Measurements from ENCODE around the gene TTLL9. TPM values are rescaled to one million over a fixed set of nuclear protein-coding genes. Genes with fewer than 3 reads are reported as not detected.

Gene TTLL9
- total and polyA plus RNA-seq, 2 of the 13 experiments (the other 11 are each of a cell fraction or from before 2014, with no cell fraction given): not detected

DNA sequence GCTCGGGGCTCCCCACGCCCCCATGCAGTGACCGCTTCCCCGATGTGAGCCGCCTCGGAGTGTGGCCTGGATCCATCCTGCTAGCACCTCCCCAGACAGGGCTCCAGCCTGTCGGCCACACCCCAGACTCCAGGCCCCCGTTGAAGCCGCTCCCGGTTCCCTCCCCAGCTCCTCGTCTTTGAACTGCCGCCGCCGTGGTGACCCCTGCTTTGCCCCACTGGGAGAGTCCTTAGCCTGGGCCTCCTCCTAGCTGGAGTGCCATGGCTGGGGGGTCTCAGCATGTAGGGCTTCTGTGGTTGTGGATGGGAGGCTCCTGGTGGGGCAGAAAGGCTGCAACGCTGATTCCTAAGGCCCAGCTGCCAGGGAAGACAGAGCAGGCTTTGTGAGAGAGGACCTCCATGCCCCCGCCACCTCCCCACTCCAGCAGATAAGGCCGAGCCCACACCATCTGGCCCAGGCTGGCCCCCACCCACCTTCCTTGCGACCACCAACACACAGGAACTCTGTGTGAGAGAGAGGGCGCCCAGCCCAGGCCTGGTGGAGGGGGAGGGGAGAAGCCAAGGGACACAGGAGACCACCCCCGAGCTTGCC lies 36.4 kb upstream of the TTLL9 start (continued):
- TF ChIP-seq, protein P1, sequence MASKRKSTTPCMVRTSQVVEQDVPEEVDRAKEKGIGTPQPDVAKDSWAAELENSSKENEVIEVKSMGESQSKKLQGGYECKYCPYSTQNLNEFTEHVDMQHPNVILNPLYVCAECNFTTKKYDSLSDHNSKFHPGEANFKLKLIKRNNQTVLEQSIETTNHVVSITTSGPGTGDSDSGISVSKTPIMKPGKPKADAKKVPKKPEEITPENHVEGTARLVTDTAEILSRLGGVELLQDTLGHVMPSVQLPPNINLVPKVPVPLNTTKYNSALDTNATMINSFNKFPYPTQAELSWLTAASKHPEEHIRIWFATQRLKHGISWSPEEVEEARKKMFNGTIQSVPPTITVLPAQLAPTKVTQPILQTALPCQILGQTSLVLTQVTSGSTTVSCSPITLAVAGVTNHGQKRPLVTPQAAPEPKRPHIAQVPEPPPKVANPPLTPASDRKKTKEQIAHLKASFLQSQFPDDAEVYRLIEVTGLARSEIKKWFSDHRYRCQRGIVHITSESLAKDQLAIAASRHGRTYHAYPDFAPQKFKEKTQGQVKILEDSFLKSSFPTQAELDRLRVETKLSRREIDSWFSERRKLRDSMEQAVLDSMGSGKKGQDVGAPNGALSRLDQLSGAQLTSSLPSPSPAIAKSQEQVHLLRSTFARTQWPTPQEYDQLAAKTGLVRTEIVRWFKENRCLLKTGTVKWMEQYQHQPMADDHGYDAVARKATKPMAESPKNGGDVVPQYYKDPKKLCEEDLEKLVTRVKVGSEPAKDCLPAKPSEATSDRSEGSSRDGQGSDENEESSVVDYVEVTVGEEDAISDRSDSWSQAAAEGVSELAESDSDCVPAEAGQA (IDR thresholded peaks at IDR 0.05; ENCODE audit: low read depth): no peak
- TF ChIP-seq, protein P1 (CRISPR knock-in tag; IDR thresholded peaks at IDR 0.05; ENCODE audit: borderline replicate concordance): no peak
- TF ChIP-seq, protein P2, sequence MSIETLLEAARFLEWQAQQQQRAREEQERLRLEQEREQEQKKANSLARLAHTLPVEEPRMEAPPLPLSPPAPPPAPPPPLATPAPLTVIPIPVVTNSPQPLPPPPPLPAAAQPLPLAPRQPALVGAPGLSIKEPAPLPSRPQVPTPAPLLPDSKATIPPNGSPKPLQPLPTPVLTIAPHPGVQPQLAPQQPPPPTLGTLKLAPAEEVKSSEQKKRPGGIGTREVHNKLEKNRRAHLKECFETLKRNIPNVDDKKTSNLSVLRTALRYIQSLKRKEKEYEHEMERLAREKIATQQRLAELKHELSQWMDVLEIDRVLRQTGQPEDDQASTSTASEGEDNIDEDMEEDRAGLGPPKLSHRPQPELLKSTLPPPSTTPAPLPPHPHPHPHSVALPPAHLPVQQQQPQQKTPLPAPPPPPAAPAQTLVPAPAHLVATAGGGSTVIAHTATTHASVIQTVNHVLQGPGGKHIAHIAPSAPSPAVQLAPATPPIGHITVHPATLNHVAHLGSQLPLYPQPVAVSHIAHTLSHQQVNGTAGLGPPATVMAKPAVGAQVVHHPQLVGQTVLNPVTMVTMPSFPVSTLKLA (IDR thresholded peaks at IDR 0.05): no peak

DNA sequence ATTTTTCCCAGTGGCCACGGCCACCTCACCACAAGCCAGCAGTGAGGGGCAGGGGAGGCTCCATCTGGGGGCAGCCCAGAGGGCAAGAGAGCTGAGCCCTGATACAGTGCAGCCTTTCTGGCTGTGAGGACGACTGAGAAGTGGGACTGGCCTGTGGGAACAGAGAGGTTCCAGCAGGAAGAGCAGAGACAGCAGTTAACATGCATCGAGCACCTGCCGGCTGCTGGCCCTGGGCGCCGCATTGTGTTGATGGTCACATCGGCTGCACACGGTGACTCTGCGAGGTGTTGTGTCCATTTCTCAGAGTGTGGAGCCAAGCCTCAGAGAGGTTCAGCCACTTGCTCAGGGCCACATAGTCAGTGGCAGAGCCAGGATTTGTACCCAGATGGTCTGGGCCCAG lies 34.9 kb upstream of the TTLL9 start:
- CTCF ChIA-PET (ENCODE audit: low intra/inter-chr PET ratio, low total read pairs): no interaction called here
- Histone ChIP-seq H3K4me3 (replicated peaks in 1 of 3; ENCODE audit: insufficient read depth in 1 of 3, low read depth in 2 of 3, low read length in 3 of 3) (peak overlapping the region in 1 of 3 experiments; percentile 55; a peak in 1 of 6 replicates), H3K27me3 (ENCODE audit: control insufficient read depth in 1 of 2, insufficient read depth in 2 of 2, low read length in 2 of 2) (peaks cover 7 to 9% of the 10 kb centered on the region in 2 experiments; a peak in 3 of 5 replicates), H2AFZ (ENCODE audit: low read length) (no peak overlapping the region), H3K27ac (ENCODE audit: extremely low read length, insufficient read depth, low read length) (no peak overlapping the region), H3K9ac (ENCODE audit: insufficient read depth, low read depth, low read length) (no peak overlapping the region), H3K9me3 (ENCODE audit: low read length) (no peaks in the 10 kb centered on the region), H4K20me1 (ENCODE audit: insufficient read depth, low read length) (no peaks in the 10 kb centered on the region), H3K4me1 (ENCODE audit: insufficient read depth, low read length) (peaks cover 31% of the 10 kb centered on the region), H3K79me2 (ENCODE audit: insufficient read depth, low read length) (no peaks in the 10 kb centered on the region), H3K36me3 (replicated peaks in 1 of 2; ENCODE audit: control insufficient read depth in 1 of 2, insufficient read depth in 2 of 2, low read length in 2 of 2) (no peaks in the 10 kb centered on the region), H3K4me2 (ENCODE audit: low read depth, low read length) (peak overlapping the region; percentile 61)
- ATAC-seq: peak; percentile 12
- DNase-seq (ENCODE audit: low spot score): no peak
- WGBS (ENCODE audit: low lambda C conversion rate): 13% methylated on average over 9 of the region's 9 CpGs
- no peak for FAIRE-seq
- POLR2A ChIA-PET: interaction anchor here (1.1 to 1.2 kb wide), 2 partner anchors 11 to 26 kb away, joined by 3 to 4 read pairs; no protein-coding TSS in a partner anchor
- intact Hi-C loops (cut with micrococcal nuclease; ENCODE audit: unreplicated experiment): no loop called here
- in situ Hi-C loops (cut with HindIII; ENCODE audit: extremely low pct_ligation_motif_present, low pct_unique_long_range_greater_than_20kb): no loop called here
- no TSS peak for BruUV-seq (replicated peaks)
- TF ChIP-seq ZNF737 (CRISPR knock-in tag; IDR thresholded peaks at IDR 0.05; ENCODE audit: borderline replicate concordance) (0 out of 2 replicates have a peak, but pooled peaks have one; percentile 40), ZFAT (CRISPR knock-in tag; conservative IDR thresholded peaks at IDR 0.05) (no peak), ZNF230 (CRISPR knock-in tag; IDR thresholded peaks at IDR 0.05) (no peak), AHR (CRISPR knock-in tag; IDR thresholded peaks at IDR 0.05) (no peak; the same call in 1 of the 2 replicates), ZNF768 (CRISPR knock-in tag; IDR thresholded peaks at IDR 0.05) (peak; percentile 93), FOXK1 (CRISPR knock-in tag; IDR thresholded peaks at IDR 0.05; ENCODE audit: borderline replicate concordance, low read depth) (peak; percentile 1; the same call in 1 of the 2 replicates), HES4 (CRISPR knock-in tag; IDR thresholded peaks at IDR 0.05; ENCODE audit: borderline replicate concordance) (0 out of 2 replicates have a peak, but pooled peaks have one; percentile 25), U2AF2 (IDR thresholded peaks at IDR 0.05; ENCODE audit: low read depth, low read length) (no peak), NRL (CRISPR knock-in tag; IDR thresholded peaks at IDR 0.05; ENCODE audit: borderline replicate concordance) (0 out of 2 replicates have a peak, but pooled peaks have one; percentile 22)
- TF ChIP-seq, protein P3, sequence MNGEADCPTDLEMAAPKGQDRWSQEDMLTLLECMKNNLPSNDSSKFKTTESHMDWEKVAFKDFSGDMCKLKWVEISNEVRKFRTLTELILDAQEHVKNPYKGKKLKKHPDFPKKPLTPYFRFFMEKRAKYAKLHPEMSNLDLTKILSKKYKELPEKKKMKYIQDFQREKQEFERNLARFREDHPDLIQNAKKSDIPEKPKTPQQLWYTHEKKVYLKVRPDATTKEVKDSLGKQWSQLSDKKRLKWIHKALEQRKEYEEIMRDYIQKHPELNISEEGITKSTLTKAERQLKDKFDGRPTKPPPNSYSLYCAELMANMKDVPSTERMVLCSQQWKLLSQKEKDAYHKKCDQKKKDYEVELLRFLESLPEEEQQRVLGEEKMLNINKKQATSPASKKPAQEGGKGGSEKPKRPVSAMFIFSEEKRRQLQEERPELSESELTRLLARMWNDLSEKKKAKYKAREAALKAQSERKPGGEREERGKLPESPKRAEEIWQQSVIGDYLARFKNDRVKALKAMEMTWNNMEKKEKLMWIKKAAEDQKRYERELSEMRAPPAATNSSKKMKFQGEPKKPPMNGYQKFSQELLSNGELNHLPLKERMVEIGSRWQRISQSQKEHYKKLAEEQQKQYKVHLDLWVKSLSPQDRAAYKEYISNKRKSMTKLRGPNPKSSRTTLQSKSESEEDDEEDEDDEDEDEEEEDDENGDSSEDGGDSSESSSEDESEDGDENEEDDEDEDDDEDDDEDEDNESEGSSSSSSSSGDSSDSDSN (CRISPR knock-in tag; IDR thresholded peaks at IDR 0.05): peak; percentile 11; the same call in 1 of the 2 replicates

All from HepG2 (cell line).